Right lobe of liver (tissue), 6 donors: ENCODE measurements around the gene HBP1. TPM values are rescaled to one million over a fixed set of nuclear protein-coding genes. Genes with fewer than 3 reads are reported as not detected.
"Not testable (repeated sequence)": the region's sequence is repeated elsewhere in the genome, so short reads cannot be mapped to it uniquely, and the experiment has no call there.

Experiments used
- ATAC-seq, 4 donors: fragments of 200-7000 bp; cut with Tn5 transposase; one replicate each; pipeline ENCODE4 v1.9.1; 2020; ENCODE audit warnings: mild to moderate bottlenecking in 4 of 4, moderate library complexity in 4 of 4
- DNase-seq, 3 donors: peaks; one replicate each; pipeline ENCODE4 v3.0.0-alpha.2; 2020
- H3K27ac ChIP-seq, 3 donors: fragments of 200-600 bp; one replicate each; pipeline ENCODE4 v1.8.0; 2022
- H3K27me3 ChIP-seq, 2 donors: fragments of 200-600 bp; one replicate each; pipeline ENCODE4 v1.8.0; 2022
- H3K36me3 ChIP-seq, 4 donors: fragments of 200-600 bp; sonication (generic) in 1 of 4; one replicate each; pipeline versions ENCODE4 v1.5.1 to v1.8.0; 2017 to 2022; ENCODE audit warnings: control low read depth in 1 of 4
- H3K4me1 ChIP-seq, 4 donors: fragments of 200-600 bp; sonication (generic) in 1 of 4; one replicate each; pipeline versions ENCODE4 v1.5.1 to v1.8.0; 2017 to 2022; ENCODE audit warnings: control low read depth in 1 of 4
- H3K4me3 ChIP-seq, 3 donors: fragments of 200-600 bp; one replicate each; pipeline ENCODE4 v1.8.0; 2022
- H3K9me3 ChIP-seq, 4 donors: fragments of 200-600 bp; sonication (generic) in 1 of 4; one replicate each; pipeline versions ENCODE4 v1.5.1 to v1.8.0; 2017 to 2022; ENCODE audit warnings: control low read depth in 1 of 4
- CTCF ChIP-seq, 4 donors: fragments of 200-600 bp in 3 of 4; fragments of 450-650 bp in 1 of 4; IDR thresholded peaks; one replicate each; pipeline versions ENCODE4 v1.5.1 to v1.8.0; 2016 to 2022; ENCODE audit warnings: antibody characterized with exemption in 4 of 4, mild to moderate bottlenecking in 2 of 4
- POLR2A ChIP-seq: fragments of 450-650 bp; IDR thresholded peaks from one replicate; pipeline ENCODE4 v1.6.1; 2017; ENCODE audit warnings: antibody characterized with exemption, mild to moderate bottlenecking
- WGBS: methylation state at CpG from one replicate; pipeline ENCODE4 v1.1.6; 2018; ENCODE audit warnings: low coverage, low lambda C conversion rate; ENCODE audit not compliant: insufficient coverage; ENCODE audit errors: missing lambda C conversion rate; 5-methylcytosine and 5-hydroxymethylcytosine counted together
- intact Hi-C, 2 donors: fragments of 100-400 bp; cut with DNase I; formaldehyde crosslinking; loops; one replicate each; pipeline versions ENCODE4 v1.11.2 to v1.14.1; 2022
- total RNA-seq, 6 experiments: library from RNA; depleted of rRNA in 2 of 6; stranded (reverse); fragments of >200 nt in 2 of 6; fragmentation: NEBNext Ultra II Directional in 3 of 6; extraction: Animal tissue kit (Norgen Biotek cat#: 25700) in 3 of 6; gene quantifications; one replicate each; pipeline versions ENCODE4 v1.1.0 to v1.2.4, GENCODE V29; 2016 to 2023
- donor health status: DM: no; HTN: yes; CAD: no.
- donor health status: DM: no; HTN: no; CAD: no.
- donor health status: DM: no; HTN: no; CAD: no.
- donor health status: DM: no; HTN: yes; CAD: no.
- donor health status: DM: no; HTN: yes; CAD: no.

Gene HBP1
- total RNA-seq, 6 experiments from 2014 or later = 30.2 to 50.0 (median 36.9) TPM

- no peaks in the 10 kb centered on the region for H3K27me3 ChIP-seq
- WGBS = 75% methylated on average over 6 of the region's 7 CpGs
- ATAC-seq (no peak), DNase-seq (no peak)
- intact Hi-C loops = loop anchor here in 1 of 2 donors (10.0 kb wide), 1 partner anchor 357 kb away; no protein-coding TSS in a partner anchor
- no peak overlapping the region for H3K4me3 ChIP-seq
- no peaks in the 10 kb centered on the region for H3K36me3 ChIP-seq
- H3K9me3 ChIP-seq = no peaks in the 10 kb centered on the region
- TF ChIP-seq CTCF (IDR thresholded peaks at IDR 0.05) = no peak
- no peak for TF ChIP-seq POLR2A
- no peak overlapping the region for H3K27ac ChIP-seq
- H3K4me1 ChIP-seq = peaks cover 0 to 9% (median 0%) of the 10 kb centered on the region in 4 donors
Measured at GRCh38 chr7:107151538-107151937, 17.3 kb upstream of the HBP1 start.

- peaks cover 0 to 7% (median 0%) of the 10 kb centered on the region in 4 donors for H3K4me1 ChIP-seq
- WGBS = 39% methylated on average over 4 of the region's 4 CpGs
- no peak overlapping the region for H3K27ac ChIP-seq
- no peaks in the 10 kb centered on the region for H3K27me3 ChIP-seq
- no peaks in the 10 kb centered on the region for H3K9me3 ChIP-seq
- DNase-seq (no peak), ATAC-seq (no peak)
- H3K4me3 ChIP-seq = no peak overlapping the region
- no peaks in the 10 kb centered on the region for H3K36me3 ChIP-seq
- no peak for TF ChIP-seq CTCF (IDR thresholded peaks at IDR 0.05)
- no peak for TF ChIP-seq POLR2A
- intact Hi-C loops = loop anchor here in 1 of 2 donors (10.0 kb wide), 1 partner anchor 357 kb away; no protein-coding TSS in a partner anchor
Measured at GRCh38 chr7:107152011-107152410, 16.8 kb upstream of the HBP1 start.

- 96% methylated on average over 4 of the region's 6 CpGs for WGBS
Measured at GRCh38 chr7:107154826-107155225, 14.0 kb upstream of the HBP1 start.

GRCh38 chr7:107155726-107156125, 13.1 kb upstream of the HBP1 start:
- H3K9me3 ChIP-seq, DNase-seq, H3K4me1 ChIP-seq, ATAC-seq, H3K36me3 ChIP-seq, H3K27ac ChIP-seq, H3K27me3 ChIP-seq, H3K4me3 ChIP-seq: not testable (repeated sequence)
- WGBS = 75% methylated on average over 3 of the region's 3 CpGs
- intact Hi-C loops = loop anchor here in 1 of 2 donors (10.0 kb wide), 1 partner anchor 361 kb away; no protein-coding TSS in a partner anchor

More at GRCh38 chr7:107154826-107155225, 14.0 kb upstream of the HBP1 start:
- Histone ChIP-seq H3K4me3 (no peak overlapping the region), H3K36me3 (no peaks in the 10 kb centered on the region), H3K9me3 (no peaks in the 10 kb centered on the region), H3K27me3 (no peaks in the 10 kb centered on the region), H3K27ac (no peak overlapping the region), H3K4me1 (no peaks in the 10 kb centered on the region)
- TF ChIP-seq POLR2A (no peak), CTCF (IDR thresholded peaks at IDR 0.05) (no peak)
- ATAC-seq (no peak), DNase-seq (no peak)
- intact Hi-C loops = loop anchor here in 1 of 2 donors (10.0 kb wide), 1 partner anchor 360 kb away; no protein-coding TSS in a partner anchor

- Histone ChIP-seq H3K4me1 (no peaks in the 10 kb centered on the region), H3K9me3 (no peaks in the 10 kb centered on the region), H3K27me3 (no peaks in the 10 kb centered on the region), H3K4me3 (no peak overlapping the region), H3K36me3 (no peaks in the 10 kb centered on the region), H3K27ac (no peak overlapping the region)
- WGBS = 90% methylated on average over 7 of the region's 7 CpGs
- no peak for ATAC-seq
- no peak for DNase-seq
- intact Hi-C loops = loop anchor here in 1 of 2 donors (10.0 kb wide), 1 partner anchor 362 kb away; no protein-coding TSS in a partner anchor
- TF ChIP-seq CTCF (IDR thresholded peaks at IDR 0.05) (no peak), POLR2A (no peak)
Measured at GRCh38 chr7:107157091-107157490, 11.7 kb upstream of the HBP1 start.
